Activated CD4-positive, alpha-beta memory T cell treated with anti-CD3 and anti-CD28 coated beads for 36 hours (primary cell): ENCODE results near the gene TCFL5. TPM values are rescaled to one million over a fixed set of nuclear protein-coding genes. Genes with fewer than 3 reads are reported as not detected.

Experiments used
- CTCF ChIA-PET: fragments of 350-600 bp; sonication (Branson Sonifier 250); formaldehyde crosslinking; loops from one replicate; lab custom pipeline; 2021; ENCODE audit warnings: antibody characterized with exemption, inconsistent platforms; lab: Charles Lee
- POLR2A ChIA-PET: fragments of 350-600 bp; sonication (Branson Sonifier 250); formaldehyde crosslinking; loops from one replicate; lab custom pipeline; 2021; ENCODE audit warnings: antibody characterized with exemption; lab: Charles Lee
- DNase-seq: peaks from one replicate; pipeline ENCODE4 v3.0.0-alpha.2; 2020
- H3K27ac Mint-ChIP-seq: one replicate; pipeline ENCODE4 v1.8.0; 2021; ENCODE audit warnings: mixed read lengths
- H3K27me3 Mint-ChIP-seq: one replicate; pipeline ENCODE4 v1.8.0; 2021; ENCODE audit warnings: mixed read lengths
- H3K36me3 Mint-ChIP-seq: one replicate; pipeline ENCODE4 v1.8.0; 2021; ENCODE audit warnings: mixed read lengths
- H3K4me1 Mint-ChIP-seq: one replicate; pipeline ENCODE4 v1.8.0; 2021; ENCODE audit warnings: low read depth, mixed read lengths
- H3K4me3 Mint-ChIP-seq: one replicate; pipeline ENCODE4 v1.8.0; 2021; ENCODE audit warnings: mild to moderate bottlenecking, mixed read lengths
- H3K9me3 Mint-ChIP-seq: one replicate; pipeline ENCODE4 v1.8.0; 2021; ENCODE audit warnings: mixed read lengths
- intact Hi-C: fragments of 100-400 bp; cut with micrococcal nuclease; formaldehyde crosslinking; loops from one replicate; pipeline ENCODE4 v1.15.1; 2023
- total RNA-seq, 2 experiments: library from RNA; stranded (reverse); gene quantifications; one replicate each; pipeline ENCODE4 v1.2.3, GENCODE V29; 2021

TCFL5 gene
- total RNA-seq, 2 experiments from 2014 or later = 4.7 to 5.0 TPM

GRCh38 chr20:62885896-62886708 is 24.5 kb upstream of the TCFL5 start:
- CTCF ChIA-PET = interaction anchor here (1.5 kb wide), 1 partner anchor 13 kb away, joined by 6 read pairs; no protein-coding TSS in a partner anchor
- H3K36me3 Mint-ChIP-seq = peaks cover 25% of the 10 kb centered on the region
- POLR2A ChIA-PET = no interaction called here
- intact Hi-C loops = no loop called here
- H3K4me3 Mint-ChIP-seq = no peak overlapping the region
- no peaks in the 10 kb centered on the region for H3K27me3 Mint-ChIP-seq
- H3K27ac Mint-ChIP-seq = no peak overlapping the region
- H3K4me1 Mint-ChIP-seq = peaks cover 3% of the 10 kb centered on the region
- no peak for DNase-seq
- H3K9me3 Mint-ChIP-seq = no peaks in the 10 kb centered on the region

GRCh38 chr20:62885046-62885895 is 23.6 kb upstream of the TCFL5 start:
- Mint-ChIP-seq H3K27me3 (no peaks in the 10 kb centered on the region), H3K9me3 (no peaks in the 10 kb centered on the region), H3K4me3 (no peak overlapping the region), H3K27ac (no peak overlapping the region), H3K36me3 (peaks cover 18% of the 10 kb centered on the region), H3K4me1 (no peaks in the 10 kb centered on the region)
- POLR2A ChIA-PET = no interaction called here
- CTCF ChIA-PET = no interaction called here
- DNase-seq = no peak
- intact Hi-C loops = no loop called here

- Mint-ChIP-seq H3K36me3 (peaks cover 12% of the 10 kb centered on the region), H3K27me3 (no peaks in the 10 kb centered on the region), H3K9me3 (no peaks in the 10 kb centered on the region), H3K4me3 (no peak overlapping the region), H3K27ac (no peak overlapping the region), H3K4me1 (no peaks in the 10 kb centered on the region)
- intact Hi-C loops = no loop called here
- ChIA-PET CTCF (no interaction called here), POLR2A (no interaction called here)
- no peak for DNase-seq
These were observed 22.9 kb upstream of the TCFL5 start for GRCh38 chr20:62884556-62884955.

GRCh38 chr20:62882426-62882825 is 20.8 kb upstream of the TCFL5 start:
- Mint-ChIP-seq H3K9me3 (no peaks in the 10 kb centered on the region), H3K27ac (no peak overlapping the region), H3K4me3 (no peak overlapping the region), H3K4me1 (no peaks in the 10 kb centered on the region), H3K36me3 (peaks cover 9% of the 10 kb centered on the region), H3K27me3 (no peaks in the 10 kb centered on the region)
- intact Hi-C loops = no loop called here
- POLR2A ChIA-PET = no interaction called here
- CTCF ChIA-PET = no interaction called here
- DNase-seq = no peak

- Mint-ChIP-seq H3K27me3 (no peaks in the 10 kb centered on the region), H3K9me3 (no peaks in the 10 kb centered on the region), H3K4me1 (no peaks in the 10 kb centered on the region), H3K4me3 (no peak overlapping the region), H3K36me3 (peaks cover 9% of the 10 kb centered on the region), H3K27ac (no peak overlapping the region)
- ChIA-PET CTCF (no interaction called here), POLR2A (no interaction called here)
- intact Hi-C loops = no loop called here
- no peak for DNase-seq
These were observed 20.2 kb upstream of the TCFL5 start for GRCh38 chr20:62881662-62882395.

GRCh38 chr20:62880935-62881661 is 19.5 kb upstream of the TCFL5 start:
- no peaks in the 10 kb centered on the region for H3K27me3 Mint-ChIP-seq
- no peaks in the 10 kb centered on the region for H3K9me3 Mint-ChIP-seq
- intact Hi-C loops = no loop called here
- no peak overlapping the region for H3K27ac Mint-ChIP-seq
- H3K4me1 Mint-ChIP-seq = no peaks in the 10 kb centered on the region
- no peak for DNase-seq
- POLR2A ChIA-PET = no interaction called here
- CTCF ChIA-PET = no interaction called here
- H3K4me3 Mint-ChIP-seq = no peak overlapping the region
- H3K36me3 Mint-ChIP-seq = peaks cover 9% of the 10 kb centered on the region

GRCh38 chr20:62880147-62880934 is 18.7 kb upstream of the TCFL5 start:
- Mint-ChIP-seq H3K4me1 (no peaks in the 10 kb centered on the region), H3K9me3 (no peaks in the 10 kb centered on the region), H3K27me3 (no peaks in the 10 kb centered on the region), H3K36me3 (peaks cover 9% of the 10 kb centered on the region), H3K4me3 (no peak overlapping the region), H3K27ac (no peak overlapping the region)
- ChIA-PET POLR2A (no interaction called here), CTCF (no interaction called here)
- no peak for DNase-seq
- intact Hi-C loops = no loop called here

- Mint-ChIP-seq H3K36me3 (peaks cover 9% of the 10 kb centered on the region), H3K4me3 (no peak overlapping the region), H3K27me3 (no peaks in the 10 kb centered on the region), H3K27ac (no peak overlapping the region), H3K4me1 (peaks cover 3% of the 10 kb centered on the region), H3K9me3 (no peaks in the 10 kb centered on the region)
- intact Hi-C loops = no loop called here
- ChIA-PET POLR2A (no interaction called here), CTCF (interaction anchor here (0.6 kb wide), 1 partner anchor 20 kb away, joined by 3 read pairs; no protein-coding TSS in a partner anchor)
- DNase-seq = no peak
These were observed 17.9 kb upstream of the TCFL5 start for GRCh38 chr20:62879275-62880146.

GRCh38 chr20:62878244-62879038 is 16.8 kb upstream of the TCFL5 start:
- no peaks in the 10 kb centered on the region for H3K27me3 Mint-ChIP-seq
- no peak for DNase-seq
- H3K4me1 Mint-ChIP-seq = peaks cover 12% of the 10 kb centered on the region
- no peak overlapping the region for H3K27ac Mint-ChIP-seq
- no peak overlapping the region for H3K4me3 Mint-ChIP-seq
- H3K36me3 Mint-ChIP-seq = peaks cover 9% of the 10 kb centered on the region
- ChIA-PET POLR2A (no interaction called here), CTCF (interaction anchor here (0.6 kb wide), 1 partner anchor 21 kb away, joined by 3 read pairs; no protein-coding TSS in a partner anchor)
- intact Hi-C loops = no loop called here
- no peaks in the 10 kb centered on the region for H3K9me3 Mint-ChIP-seq
